Right lobe of liver (tissue), 4 donors: ENCODE measurements around the gene MYO9A.

Experiments
- POLR2A ChIP-seq: fragments of 450-650 bp; IDR thresholded peaks from one replicate; pipeline ENCODE4 v1.6.1; 2017; ENCODE audit warnings: antibody characterized with exemption, mild to moderate bottlenecking
- TF ChIP-seq, protein P1 (sequence below), 4 donors: fragments of 200-600 bp in 3 of 4; fragments of 450-650 bp in 1 of 4; IDR thresholded peaks; one replicate each; pipeline versions ENCODE4 v1.5.1 to v1.8.0; 2016 to 2022; ENCODE audit warnings: antibody characterized with exemption in 4 of 4, mild to moderate bottlenecking in 2 of 4
- donor health status: DM: no; HTN: no; CAD: no.
- donor health status: DM: no; HTN: no; CAD: no.
- donor health status: DM: no; HTN: yes; CAD: no.

DNA sequence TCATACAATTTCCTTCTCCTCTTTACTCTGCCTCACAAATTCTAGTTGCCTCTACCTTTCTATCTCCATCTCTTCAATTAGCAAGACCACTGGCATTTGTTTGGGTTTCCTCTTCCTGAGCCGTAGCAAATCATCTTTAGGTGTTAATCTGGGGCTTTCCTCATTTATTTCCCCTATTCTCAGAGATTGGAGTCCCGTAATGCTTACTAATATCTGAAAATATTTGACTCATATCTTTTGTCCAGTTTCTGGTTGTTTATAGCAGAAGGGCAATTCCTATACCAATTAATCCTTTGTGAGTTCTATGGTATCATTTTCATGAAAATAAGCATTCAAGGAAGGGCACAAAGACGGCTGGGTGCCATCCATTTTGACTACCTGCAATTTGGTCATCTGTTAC lies 203.9 kb downstream of the MYO9A start:
- TF ChIP-seq, protein P1, sequence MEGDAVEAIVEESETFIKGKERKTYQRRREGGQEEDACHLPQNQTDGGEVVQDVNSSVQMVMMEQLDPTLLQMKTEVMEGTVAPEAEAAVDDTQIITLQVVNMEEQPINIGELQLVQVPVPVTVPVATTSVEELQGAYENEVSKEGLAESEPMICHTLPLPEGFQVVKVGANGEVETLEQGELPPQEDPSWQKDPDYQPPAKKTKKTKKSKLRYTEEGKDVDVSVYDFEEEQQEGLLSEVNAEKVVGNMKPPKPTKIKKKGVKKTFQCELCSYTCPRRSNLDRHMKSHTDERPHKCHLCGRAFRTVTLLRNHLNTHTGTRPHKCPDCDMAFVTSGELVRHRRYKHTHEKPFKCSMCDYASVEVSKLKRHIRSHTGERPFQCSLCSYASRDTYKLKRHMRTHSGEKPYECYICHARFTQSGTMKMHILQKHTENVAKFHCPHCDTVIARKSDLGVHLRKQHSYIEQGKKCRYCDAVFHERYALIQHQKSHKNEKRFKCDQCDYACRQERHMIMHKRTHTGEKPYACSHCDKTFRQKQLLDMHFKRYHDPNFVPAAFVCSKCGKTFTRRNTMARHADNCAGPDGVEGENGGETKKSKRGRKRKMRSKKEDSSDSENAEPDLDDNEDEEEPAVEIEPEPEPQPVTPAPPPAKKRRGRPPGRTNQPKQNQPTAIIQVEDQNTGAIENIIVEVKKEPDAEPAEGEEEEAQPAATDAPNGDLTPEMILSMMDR (IDR thresholded peaks at IDR 0.05) = no peak
- TF ChIP-seq POLR2A = no peak
